HFFc6 (cell line): Measurements from ENCODE around the gene TMC6. TPM values are rescaled to one million over a fixed set of nuclear protein-coding genes. Genes with fewer than 3 reads are reported as not detected.

Experiments
- DNase-seq: peaks from one replicate; pipeline ENCODE4 v3.0.0-alpha.2; 2018
- H3K27ac Mint-ChIP-seq: 2 replicates; pipeline ENCODE4 v1.8.0; 2020; ENCODE audit warnings: mild to moderate bottlenecking, mixed read lengths
- H3K27me3 Mint-ChIP-seq: 2 replicates; pipeline ENCODE4 v1.8.0; 2021; ENCODE audit warnings: mild to moderate bottlenecking, moderate library complexity, mixed read lengths; ENCODE audit not compliant: insufficient read depth
- H3K36me3 Mint-ChIP-seq: 2 replicates; pipeline ENCODE4 v1.8.0; 2021; ENCODE audit warnings: low read depth, mixed read lengths
- H3K4me1 Mint-ChIP-seq: 2 replicates; pipeline ENCODE4 v1.8.0; 2020; ENCODE audit warnings: low read depth, mixed read lengths
- H3K4me3 Mint-ChIP-seq: 2 replicates; pipeline ENCODE4 v1.8.0; 2020; ENCODE audit warnings: mild to moderate bottlenecking, moderate library complexity, mixed read lengths
- H3K9me3 Mint-ChIP-seq: 2 replicates; pipeline ENCODE4 v1.8.0; 2020; ENCODE audit warnings: mild to moderate bottlenecking, mixed read lengths
- CTCF ChIP-seq: fragments of 200-600 bp; sonication (generic); IDR thresholded peaks from 2 replicates; pipeline ENCODE4 v1.5.0; 2021; ENCODE audit warnings: antibody characterized with exemption, mild to moderate bottlenecking
- total RNA-seq, 6 experiments: library from RNA; stranded (reverse); fragmentation: NEBNext Ultra II Directional; extraction: Animal tissue kit (Norgen Biotek cat#: 25700); gene quantifications; 2 replicates in 1 of 6; 3 replicates in 5 of 6; pipeline ENCODE4 v1.2.3, GENCODE V29; 2021

The TMC6 gene
- total RNA-seq, 6 experiments from 2014 or later, result 0.20 to 0.59 TPM; not detected in 4

DNA sequence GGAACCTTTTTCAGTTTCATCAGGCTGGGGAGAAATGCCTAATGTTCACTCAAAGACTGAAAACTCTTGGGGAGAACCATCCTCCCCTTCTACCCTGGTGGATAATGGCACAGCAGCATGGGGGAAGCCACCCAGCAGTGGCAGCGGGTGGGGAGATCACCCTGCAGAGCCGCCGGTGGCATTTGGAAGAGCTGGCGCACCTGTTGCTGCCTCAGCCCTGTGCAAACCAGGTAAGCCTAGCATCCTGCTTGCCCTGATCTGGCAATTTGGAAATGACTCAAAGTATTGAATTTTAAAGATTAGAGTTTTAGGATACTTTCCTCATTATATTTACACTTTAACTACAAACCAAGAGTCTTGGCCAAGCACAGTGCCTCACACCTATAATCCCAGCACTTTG lies 63.8 kb downstream of the TMC6 start:
- TF ChIP-seq CTCF, result no peak
- H3K9me3 Mint-ChIP-seq, result no peaks in the 10 kb centered on the region
- H3K4me1 Mint-ChIP-seq, result no peaks in the 10 kb centered on the region
- no peak overlapping the region for H3K27ac Mint-ChIP-seq
- no peaks in the 10 kb centered on the region for H3K27me3 Mint-ChIP-seq
- DNase-seq, result no peak
- H3K36me3 Mint-ChIP-seq, result no peaks in the 10 kb centered on the region
- H3K4me3 Mint-ChIP-seq, result no peak overlapping the region

DNA sequence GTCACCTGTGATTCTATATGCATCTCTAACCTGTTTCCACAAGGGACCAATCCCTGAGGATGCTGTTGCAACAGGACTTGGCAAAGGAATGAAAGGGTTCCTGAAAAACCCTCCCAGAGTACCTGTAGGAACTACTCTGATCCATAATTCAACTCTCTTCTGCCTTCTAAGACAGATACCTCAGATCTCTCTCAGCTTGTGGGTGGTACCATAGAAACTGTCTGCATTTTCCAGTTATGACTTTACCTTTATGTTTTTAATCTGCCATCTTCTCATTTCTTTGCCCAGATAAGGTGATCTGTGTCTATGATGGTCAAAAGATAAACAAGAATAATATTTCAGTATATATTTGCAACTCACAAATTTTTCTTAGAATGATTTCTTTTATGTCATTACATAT lies 65.1 kb downstream of the TMC6 start:
- Mint-ChIP-seq H3K4me1 (peaks cover 11% of the 10 kb centered on the region), H3K9me3 (no peaks in the 10 kb centered on the region), H3K27me3 (no peaks in the 10 kb centered on the region), H3K4me3 (no peak overlapping the region), H3K27ac (no peak overlapping the region), H3K36me3 (no peaks in the 10 kb centered on the region)
- no peak for DNase-seq
- TF ChIP-seq CTCF, result no peak

DNA sequence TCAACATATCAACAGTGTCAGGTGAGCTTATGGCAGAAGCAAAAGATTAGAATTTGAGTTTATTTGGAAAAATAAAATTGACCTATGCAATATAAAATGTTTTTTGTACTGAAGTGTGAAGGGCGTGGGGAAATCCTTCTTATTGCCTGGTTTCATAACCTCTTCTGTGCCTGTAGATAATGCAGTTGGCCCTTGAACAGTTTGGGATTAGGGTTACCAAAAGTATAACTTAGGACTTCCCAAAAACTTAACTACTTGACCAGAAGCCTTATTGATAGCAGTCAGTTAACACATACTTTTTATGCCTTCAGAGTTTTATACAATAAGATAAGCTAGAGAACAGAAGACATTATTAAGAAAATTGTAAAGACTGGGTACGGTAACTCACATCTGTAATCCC lies 66.0 kb downstream of the TMC6 start:
- H3K9me3 Mint-ChIP-seq, result no peaks in the 10 kb centered on the region
- DNase-seq, result no peak
- no peak overlapping the region for H3K27ac Mint-ChIP-seq
- H3K27me3 Mint-ChIP-seq, result no peaks in the 10 kb centered on the region
- H3K36me3 Mint-ChIP-seq, result no peaks in the 10 kb centered on the region
- no peak overlapping the region for H3K4me3 Mint-ChIP-seq
- peaks cover 17% of the 10 kb centered on the region for H3K4me1 Mint-ChIP-seq
- TF ChIP-seq CTCF, result no peak

Other genes with a start within 250 kb of the TMC6 start
- gene TNRC6C, start 170.1 kb downstream of the TMC6 start, total RNA-seq, result 1 to 10 TPM; 6.3 to 9.0 (median 7.5) TPM
- not detected for gene TMC8, start 2.0 kb upstream of the TMC6 start, total RNA-seq
- not detected for gene C17orf99, start 17.6 kb upstream of the TMC6 start, total RNA-seq
- 100 to 1,000 TPM in 1 of 6 experiments, 10 to 100 TPM in 5; 44.6 to 104 (median 54.7) TPM for gene SYNGR2, start 39.8 kb upstream of the TMC6 start, total RNA-seq
- 100 to 1,000 TPM in 4 of 6 experiments, 10 to 100 TPM in 2; 75.8 to 145 (median 136) TPM for gene TK1, start 58.3 kb upstream of the TMC6 start, total RNA-seq
- gene AFMID, start 58.6 kb upstream of the TMC6 start, total RNA-seq, result 10 to 100 TPM; 23.0 to 32.9 (median 26.2) TPM
- gene BIRC5, start 85.5 kb upstream of the TMC6 start, total RNA-seq, result 10 to 100 TPM; 41.8 to 89.7 (median 83.3) TPM
- not detected for gene TMEM235, start 102.9 kb upstream of the TMC6 start, total RNA-seq
- gene SOCS3, start 231.3 kb upstream of the TMC6 start, total RNA-seq, result 10 to 100 TPM; 27.4 to 37.2 (median 33.2) TPM
- gene PGS1, start 249.9 kb upstream of the TMC6 start, total RNA-seq, result 10 to 100 TPM; 20.2 to 26.1 (median 24.5) TPM